Right lobe of liver (tissue), 6 donors: ENCODE results near the gene SOHLH1. TPM values are rescaled to one million over a fixed set of nuclear protein-coding genes. Genes with fewer than 3 reads are reported as not detected.

Experiments used
- ATAC-seq, 4 donors: fragments of 200-7000 bp; cut with Tn5 transposase; one replicate each; pipeline ENCODE4 v1.9.1; 2020; ENCODE audit warnings: mild to moderate bottlenecking in 4 of 4, moderate library complexity in 4 of 4
- DNase-seq, 3 donors: peaks; one replicate each; pipeline ENCODE4 v3.0.0-alpha.2; 2020
- H3K27ac ChIP-seq, 3 donors: fragments of 200-600 bp; one replicate each; pipeline ENCODE4 v1.8.0; 2022
- H3K27me3 ChIP-seq, 2 donors: fragments of 200-600 bp; one replicate each; pipeline ENCODE4 v1.8.0; 2022
- H3K36me3 ChIP-seq, 4 donors: fragments of 200-600 bp; sonication (generic) in 1 of 4; one replicate each; pipeline versions ENCODE4 v1.5.1 to v1.8.0; 2017 to 2022; ENCODE audit warnings: control low read depth in 1 of 4
- H3K4me1 ChIP-seq, 4 donors: fragments of 200-600 bp; sonication (generic) in 1 of 4; one replicate each; pipeline versions ENCODE4 v1.5.1 to v1.8.0; 2017 to 2022; ENCODE audit warnings: control low read depth in 1 of 4
- H3K4me3 ChIP-seq, 3 donors: fragments of 200-600 bp; one replicate each; pipeline ENCODE4 v1.8.0; 2022
- H3K9me3 ChIP-seq, 4 donors: fragments of 200-600 bp; sonication (generic) in 1 of 4; one replicate each; pipeline versions ENCODE4 v1.5.1 to v1.8.0; 2017 to 2022; ENCODE audit warnings: control low read depth in 1 of 4
- CTCF ChIP-seq, 4 donors: fragments of 200-600 bp in 3 of 4; fragments of 450-650 bp in 1 of 4; IDR thresholded peaks; one replicate each; pipeline versions ENCODE4 v1.5.1 to v1.8.0; 2016 to 2022; ENCODE audit warnings: antibody characterized with exemption in 4 of 4, mild to moderate bottlenecking in 2 of 4
- POLR2A ChIP-seq: fragments of 450-650 bp; IDR thresholded peaks from one replicate; pipeline ENCODE4 v1.6.1; 2017; ENCODE audit warnings: antibody characterized with exemption, mild to moderate bottlenecking
- WGBS: methylation state at CpG from one replicate; pipeline ENCODE4 v1.1.6; 2018; ENCODE audit warnings: low coverage, low lambda C conversion rate; ENCODE audit not compliant: insufficient coverage; ENCODE audit errors: missing lambda C conversion rate; 5-methylcytosine and 5-hydroxymethylcytosine counted together
- intact Hi-C, 2 donors: fragments of 100-400 bp; cut with DNase I; formaldehyde crosslinking; loops; one replicate each; pipeline versions ENCODE4 v1.11.2 to v1.14.1; 2022
- total RNA-seq, 6 experiments: library from RNA; depleted of rRNA in 2 of 6; stranded (reverse); fragments of >200 nt in 2 of 6; fragmentation: NEBNext Ultra II Directional in 3 of 6; extraction: Animal tissue kit (Norgen Biotek cat#: 25700) in 3 of 6; gene quantifications; one replicate each; pipeline versions ENCODE4 v1.1.0 to v1.2.4, GENCODE V29; 2016 to 2023
- donor health status: DM: no; HTN: yes; CAD: no.
- donor health status: DM: no; HTN: no; CAD: no.
- donor health status: DM: no; HTN: no; CAD: no.
- donor health status: DM: no; HTN: yes; CAD: no.
- donor health status: DM: no; HTN: yes; CAD: no.

The SOHLH1 gene
- total RNA-seq, 6 experiments from 2014 or later, result not detected

GRCh38 chr9:135684691-135685090 is 14.6 kb downstream of the SOHLH1 start:
- no peak for ATAC-seq
- Histone ChIP-seq H3K9me3 (no peaks in the 10 kb centered on the region), H3K27ac (no peak overlapping the region), H3K36me3 (no peaks in the 10 kb centered on the region), H3K27me3 (no peaks in the 10 kb centered on the region), H3K4me1 (no peaks in the 10 kb centered on the region), H3K4me3 (no peak overlapping the region)
- TF ChIP-seq CTCF (IDR thresholded peaks at IDR 0.05) (no peak), POLR2A (no peak)
- intact Hi-C loops, result no loop called here
- no peak for DNase-seq
- WGBS, result no CpG with 5 or more reads among the region's 17 CpGs

- Histone ChIP-seq H3K4me1 (no peaks in the 10 kb centered on the region), H3K9me3 (no peaks in the 10 kb centered on the region), H3K27ac (no peak overlapping the region), H3K4me3 (no peak overlapping the region), H3K27me3 (no peaks in the 10 kb centered on the region), H3K36me3 (no peaks in the 10 kb centered on the region)
- WGBS, result 42% methylated on average over 3 of the region's 15 CpGs
- TF ChIP-seq POLR2A (no peak), CTCF (IDR thresholded peaks at IDR 0.05) (no peak)
- ATAC-seq (no peak), DNase-seq (no peak)
- intact Hi-C loops, result no loop called here
These were observed 15.8 kb downstream of the SOHLH1 start for GRCh38 chr9:135683401-135684034.

- ATAC-seq, result no peak
These were observed 18.1 kb downstream of the SOHLH1 start for GRCh38 chr9:135681161-135681560.

GRCh38 chr9:135680056-135680455 is 19.2 kb downstream of the SOHLH1 start:
- DNase-seq, result no peak
- no peaks in the 10 kb centered on the region for H3K27me3 ChIP-seq
- TF ChIP-seq POLR2A (no peak), CTCF (IDR thresholded peaks at IDR 0.05) (no peak)
- H3K4me3 ChIP-seq, result no peak overlapping the region
- ATAC-seq, result no peak
- H3K4me1 ChIP-seq, result no peaks in the 10 kb centered on the region
- no peaks in the 10 kb centered on the region for H3K9me3 ChIP-seq
- no peaks in the 10 kb centered on the region for H3K36me3 ChIP-seq
- 50% methylated on average over 11 of the region's 16 CpGs for WGBS
- intact Hi-C loops, result no loop called here
- no peak overlapping the region for H3K27ac ChIP-seq

More at GRCh38 chr9:135681161-135681560, 18.1 kb downstream of the SOHLH1 start:
- WGBS, result 50% methylated on average over 1 of the region's 5 CpGs
- no peak overlapping the region for H3K27ac ChIP-seq
- H3K27me3 ChIP-seq, result no peaks in the 10 kb centered on the region
- no peak for TF ChIP-seq POLR2A
- TF ChIP-seq CTCF (IDR thresholded peaks at IDR 0.05), result no peak
- DNase-seq, result no peak
- no peak overlapping the region for H3K4me3 ChIP-seq
- intact Hi-C loops, result no loop called here
- H3K4me1 ChIP-seq, result no peaks in the 10 kb centered on the region
- H3K36me3 ChIP-seq, result no peaks in the 10 kb centered on the region
- no peaks in the 10 kb centered on the region for H3K9me3 ChIP-seq
